Neuronal stem cell (in vitro differentiated cells): ENCODE measurements around the gene IFNL4.

Experiments
- DNase-seq: peaks from one replicate; pipeline ENCODE4 v3.0.0-alpha.2; 2013; ENCODE audit warnings: low spot score
- H2AFZ ChIP-seq: one replicate; pipeline ENCODE4 v1.6.1; 2013; ENCODE audit warnings: mild to moderate bottlenecking, low read length, inconsistent platforms
- H2AK5ac ChIP-seq: 2 replicates; pipeline ENCODE4 v1.6.1; 2013; ENCODE audit warnings: low read depth, mild to moderate bottlenecking, inconsistent platforms, low read length, moderate library complexity, mixed read lengths
- H2BK120ac ChIP-seq: 2 replicates; pipeline ENCODE4 v1.6.1; 2013; ENCODE audit warnings: low read depth, mild to moderate bottlenecking, inconsistent platforms, low read length, moderate library complexity, mixed read lengths
- H2BK12ac ChIP-seq: one replicate; pipeline ENCODE4 v1.6.1; 2013; ENCODE audit warnings: low read length, inconsistent platforms
- H2BK15ac ChIP-seq: 2 replicates; pipeline ENCODE4 v1.6.1; 2013; ENCODE audit warnings: mild to moderate bottlenecking, low read length, inconsistent platforms, mixed read lengths
- H2BK5ac ChIP-seq: one replicate; pipeline ENCODE4 v1.6.1; 2013; ENCODE audit warnings: inconsistent platforms, mild to moderate bottlenecking, low read length, moderate library complexity
- H3K14ac ChIP-seq: one replicate; pipeline ENCODE4 v1.6.1; 2013; ENCODE audit warnings: low read length, inconsistent platforms
- H3K18ac ChIP-seq: 2 replicates; pipeline ENCODE4 v1.6.1; 2013; ENCODE audit warnings: low read length, inconsistent platforms
- H3K23ac ChIP-seq: 2 replicates; pipeline ENCODE4 v1.6.1; 2013; ENCODE audit warnings: low read depth, mild to moderate bottlenecking, mixed read lengths, low read length, inconsistent platforms; ENCODE audit not compliant: poor library complexity
- H3K27ac ChIP-seq: replicated peaks from 3 replicates; pipeline ENCODE4 v1.5.1; 2013; ENCODE audit warnings: low read length, inconsistent platforms
- H3K27me3 ChIP-seq, 3 experiments: 2 replicates each; pipeline ENCODE4 v1.6.1; 2013; ENCODE audit warnings: low read length in 3 of 3, mild to moderate bottlenecking in 2 of 3, inconsistent platforms in 1 of 3, low read depth in 1 of 3, mixed read lengths in 1 of 3, moderate library complexity in 1 of 3; ENCODE audit not compliant: control insufficient read depth in 3 of 3, insufficient read depth in 3 of 3
- H3K36me3 ChIP-seq, 2 donors: replicated peaks in 1 of 2; 2 replicates each; pipeline ENCODE4 v1.6.1; 2013; ENCODE audit warnings: low read length in 2 of 2; ENCODE audit not compliant: control insufficient read depth in 2 of 2, insufficient read depth in 2 of 2
- H3K4ac ChIP-seq: 2 replicates; pipeline ENCODE4 v1.6.1; 2013; ENCODE audit warnings: inconsistent platforms, mild to moderate bottlenecking, low read length, moderate library complexity
- H3K4me1 ChIP-seq, 2 donors: 1 replicate in 1 of 2; 2 replicates in 1 of 2; pipeline ENCODE4 v1.6.1; 2013; ENCODE audit warnings: low read length in 2 of 2, low read depth in 1 of 2; ENCODE audit not compliant: control insufficient read depth in 2 of 2, insufficient read depth in 1 of 2
- H3K4me2 ChIP-seq: one replicate; pipeline ENCODE4 v1.6.1; 2013; ENCODE audit warnings: mild to moderate bottlenecking, low read length, inconsistent platforms; ENCODE audit not compliant: insufficient read depth, poor library complexity, severe bottlenecking
- H3K4me3 ChIP-seq, 2 donors: 2 replicates each; pipeline ENCODE4 v1.5.1; 2013; ENCODE audit warnings: low read length in 2 of 2, mild to moderate bottlenecking in 2 of 2, inconsistent platforms in 1 of 2, moderate library complexity in 1 of 2
- H3K79me1 ChIP-seq: one replicate; pipeline ENCODE4 v1.6.1; 2013; ENCODE audit warnings: low read depth, mild to moderate bottlenecking, inconsistent platforms, low read length, moderate library complexity
- H3K9ac ChIP-seq: one replicate; pipeline ENCODE4 v1.6.1; 2013; ENCODE audit warnings: mild to moderate bottlenecking, low read depth, low read length, inconsistent platforms; ENCODE audit not compliant: poor library complexity
- H3K9me3 ChIP-seq, 2 donors: replicated peaks in 1 of 2; 2 replicates each; pipeline versions ENCODE3 to v1.6.1; 2013; ENCODE audit warnings: low read length in 2 of 2, mild to moderate bottlenecking in 2 of 2, inconsistent platforms in 1 of 2, low read depth in 1 of 2, mixed read lengths in 1 of 2, moderate library complexity in 1 of 2; ENCODE audit not compliant: control insufficient read depth in 2 of 2, insufficient read depth in 1 of 2
- H4K8ac ChIP-seq: one replicate; pipeline ENCODE4 v1.6.1; 2013; ENCODE audit warnings: low read depth, mild to moderate bottlenecking, inconsistent platforms, low read length, moderate library complexity
- H4K91ac ChIP-seq: one replicate; pipeline ENCODE4 v1.6.1; 2013; ENCODE audit warnings: low read length, low read depth, mild to moderate bottlenecking, inconsistent platforms; ENCODE audit not compliant: poor library complexity
- WGBS, 2 donors: extraction: QIAGEN DNeasy Blood & Tissue Kit; methylation state at CpG; one replicate each; pipeline ENCODE4 v1.1.7; 2013; ENCODE audit warnings: missing lambda C conversion rate in 2 of 2, mixed read lengths in 1 of 2; ENCODE audit not compliant: insufficient read length in 2 of 2, insufficient replicate concordance in 1 of 2; ENCODE audit errors: extremely low coverage in 2 of 2; 5-methylcytosine and 5-hydroxymethylcytosine counted together

The IFNL4 gene

DNA sequence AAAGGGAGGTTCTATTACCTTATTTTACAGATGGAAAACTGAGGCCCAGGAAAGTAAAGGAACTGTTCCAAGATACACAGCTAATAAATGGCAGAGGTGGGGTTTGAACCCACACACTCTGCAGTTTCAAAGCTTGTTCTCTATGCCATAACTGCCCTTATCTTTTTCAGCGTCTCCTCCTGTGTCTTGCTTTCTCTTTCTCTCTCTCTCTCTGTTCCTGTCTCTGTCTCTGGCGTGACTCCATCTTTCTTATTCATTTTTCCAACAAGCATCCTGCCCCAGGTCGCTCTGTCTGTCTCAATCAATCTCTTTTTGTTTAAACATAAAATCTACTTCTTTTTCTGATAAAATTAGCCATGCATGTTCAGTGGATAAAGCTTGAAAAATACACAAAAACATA, 3.2 kb upstream of the IFNL4 start:
- Histone ChIP-seq H3K79me1 (no peaks in the 10 kb centered on the region), H3K9ac (no peak overlapping the region), H3K4ac (no peak overlapping the region), H3K36me3 (no peaks in the 10 kb centered on the region), H3K27ac (no peak overlapping the region), H2BK12ac (no peak overlapping the region), H4K91ac (no peak overlapping the region), H3K9me3 (peaks cover 0 to 9% of the 10 kb centered on the region in 2 donors), H3K4me1 (peaks cover 0 to 2% of the 10 kb centered on the region in 2 donors), H3K4me2 (no peak overlapping the region), H2AK5ac (no peak overlapping the region), H3K14ac (no peak overlapping the region), H4K8ac (no peak overlapping the region), H2BK15ac (no peak overlapping the region), H3K4me3 (no peak overlapping the region), H2BK120ac (no peak overlapping the region), H2AFZ (no peak overlapping the region), H3K23ac (no peak overlapping the region), H2BK5ac (no peak overlapping the region), H3K18ac (no peak overlapping the region), H3K27me3 (peaks cover 19 to 76% (median 38%) of the 10 kb centered on the region in 3 experiments)
- no peak for DNase-seq
- no CpG with 5 or more reads among the region's 3 CpGs for WGBS, 2 donors

DNA sequence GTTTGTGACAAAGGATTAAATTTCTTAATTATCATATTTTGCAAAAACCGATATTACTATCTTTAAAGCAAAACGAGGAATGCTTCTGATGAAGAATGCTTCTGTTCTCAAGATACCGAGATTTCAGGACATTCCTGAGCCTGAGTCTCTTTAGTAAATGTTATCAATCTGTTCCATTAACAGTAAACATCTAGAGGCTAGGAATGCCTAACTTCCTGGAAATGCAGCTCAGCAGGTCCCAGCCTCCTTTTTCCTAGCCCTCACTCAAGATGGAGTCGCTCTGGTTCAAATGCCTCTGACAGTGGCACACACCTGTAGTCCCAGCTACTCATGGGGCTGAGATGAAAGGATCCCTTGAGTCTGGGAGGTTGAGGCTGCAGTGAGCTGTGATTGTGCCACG, 2.4 kb upstream of the IFNL4 start:
- no peak for DNase-seq
- H2AK5ac ChIP-seq = no peak overlapping the region

GRCh38 chr19:39247701-39248664, 673 bp downstream of the IFNL4 start:
- Histone ChIP-seq H2AK5ac (peak overlapping the region; percentile 95), H3K18ac (peak overlapping the region; percentile 85), H2AFZ (peak overlapping the region; percentile 83), H4K91ac (no peak overlapping the region), H3K9me3 (peaks cover 0 to 9% of the 10 kb centered on the region in 2 donors), H3K4me3 (peak overlapping the region; percentile 6 to 9), H3K27me3 (peaks cover 19 to 59% (median 38%) of the 10 kb centered on the region in 3 experiments), H3K9ac (no peak overlapping the region), H2BK5ac (peak overlapping the region; percentile 66), H2BK120ac (peak overlapping the region; percentile 47), H3K4me1 (peaks cover 0 to 2% of the 10 kb centered on the region in 2 donors), H2BK15ac (peak overlapping the region; percentile 49), H4K8ac (no peak overlapping the region), H3K36me3 (no peaks in the 10 kb centered on the region), H3K27ac (no peak overlapping the region), H3K23ac (peak overlapping the region; percentile 73), H3K14ac (peak overlapping the region; percentile 71), H2BK12ac (no peak overlapping the region), H3K4me2 (peak overlapping the region; percentile 33), H3K79me1 (no peaks in the 10 kb centered on the region), H3K4ac (peak overlapping the region; percentile 78)
- no peak for DNase-seq
- no CpG with 5 or more reads among the region's 92 CpGs for WGBS, 2 donors

More for the DNA sequence above, 2.4 kb upstream of the IFNL4 start:
- no peaks in the 10 kb centered on the region for H3K36me3 ChIP-seq
- H4K8ac ChIP-seq = no peak overlapping the region
- H3K4me3 ChIP-seq = no peak overlapping the region
- no peak overlapping the region for H4K91ac ChIP-seq
- H2BK120ac ChIP-seq = no peak overlapping the region
- H3K9me3 ChIP-seq = peaks cover 0 to 9% of the 10 kb centered on the region in 2 donors
- no peak overlapping the region for H3K27ac ChIP-seq
- H2BK15ac ChIP-seq = no peak overlapping the region
- no peak overlapping the region for H2BK12ac ChIP-seq
- no peak overlapping the region for H2BK5ac ChIP-seq
- no peak overlapping the region for H2AFZ ChIP-seq
- H3K27me3 ChIP-seq = peaks cover 19 to 74% (median 38%) of the 10 kb centered on the region in 3 experiments
- H3K4ac ChIP-seq = no peak overlapping the region
- no peak overlapping the region for H3K9ac ChIP-seq
- no CpG with 5 or more reads among the region's 5 CpGs for WGBS, 2 donors
- H3K4me2 ChIP-seq = no peak overlapping the region
- peaks cover 0 to 2% of the 10 kb centered on the region in 2 donors for H3K4me1 ChIP-seq
- H3K79me1 ChIP-seq = no peaks in the 10 kb centered on the region
- H3K14ac ChIP-seq = no peak overlapping the region
- no peak overlapping the region for H3K23ac ChIP-seq
- no peak overlapping the region for H3K18ac ChIP-seq
